Spleen (tissue), 11 donors: ENCODE results near the gene LENG8. TPM values are rescaled to one million over a fixed set of nuclear protein-coding genes. Genes with fewer than 3 reads are reported as not detected.

Experiments used
- DNase-seq: peaks from one replicate; pipeline ENCODE4 v3.0.0-alpha.2; 2020
- H3K27ac ChIP-seq, 8 donors: fragments of 200-600 bp; sonication (generic) in 7 of 8; 1 replicate in 4 of 8; 2 replicates in 4 of 8; pipeline versions ENCODE4 v1.5.0 to v1.8.0; 2016 to 2021; ENCODE audit warnings: inconsistent platforms in 4 of 8, mild to moderate bottlenecking in 4 of 8, moderate library complexity in 1 of 8
- H3K27me3 ChIP-seq, 7 donors: fragments of 200-600 bp; sonication (generic) in 6 of 7; replicated peaks in 1 of 7; 1 replicate in 4 of 7; 2 replicates in 3 of 7; pipeline versions ENCODE4 v1.5.0 to v1.8.0; 2016 to 2021; ENCODE audit warnings: inconsistent platforms in 3 of 7, mild to moderate bottlenecking in 1 of 7
- H3K36me3 ChIP-seq, 6 donors: fragments of 200-600 bp; sonication (generic) in 5 of 6; 1 replicate in 4 of 6; 2 replicates in 2 of 6; pipeline versions ENCODE4 v1.5.0 to v1.8.0; 2016 to 2021; ENCODE audit warnings: inconsistent platforms in 2 of 6
- H3K4me1 ChIP-seq, 6 donors: fragments of 200-600 bp; sonication (generic) in 5 of 6; 1 replicate in 3 of 6; 2 replicates in 3 of 6; pipeline versions ENCODE4 v1.5.0 to v1.8.0; 2016 to 2021; ENCODE audit warnings: inconsistent platforms in 3 of 6
- H3K4me3 ChIP-seq, 8 donors: fragments of 200-600 bp; sonication (generic) in 7 of 8; 1 replicate in 4 of 8; 2 replicates in 4 of 8; pipeline versions ENCODE4 v1.5.0 to v1.8.0; 2016 to 2021; ENCODE audit warnings: inconsistent platforms in 4 of 8, mild to moderate bottlenecking in 4 of 8, moderate library complexity in 2 of 8
- H3K9me3 ChIP-seq, 8 donors: fragments of 200-600 bp; sonication (generic) in 7 of 8; 1 replicate in 4 of 8; 2 replicates in 4 of 8; pipeline versions ENCODE4 v1.5.0 to v1.8.0; 2016 to 2021; ENCODE audit warnings: inconsistent platforms in 4 of 8
- POLR2A ChIP-seq, 3 donors: fragments of 450-650 bp; IDR thresholded peaks; one replicate each; pipeline ENCODE4 v1.5.1; 2017; ENCODE audit warnings: antibody characterized with exemption in 3 of 3, mild to moderate bottlenecking in 1 of 3
- POLR2AphosphoS5 ChIP-seq, 3 donors: sonication (generic); formaldehyde crosslinking; IDR thresholded peaks; one replicate each; pipeline ENCODE4 v1.5.1; 2017; ENCODE audit warnings: antibody characterized with exemption in 3 of 3
- WGBS, 5 donors: extraction: QIAGEN DNeasy Blood & Tissue Kit in 3 of 5; methylation state at CpG; one replicate each; pipeline versions ENCODE4 v1.1.5 to v1.1.7; 2013 to 2018; 5-methylcytosine and 5-hydroxymethylcytosine counted together
- intact Hi-C: fragments of 100-400 bp; cut with DNase I; formaldehyde crosslinking; loops from one replicate; pipeline ENCODE4 v1.15.0; 2023; ENCODE audit warnings: low total_unique reads
- polyA plus RNA-seq, 3 donors: library from polyadenylated mRNA; stranded (reverse); fragments of 200-250 nt; gene quantifications; one replicate each; pipeline ENCODE4 v1.2.1, GENCODE V29; 2013
- total RNA-seq, 7 donors: library from RNA; depleted of rRNA in 3 of 7; stranded (reverse); fragments of >200 nt in 3 of 7; fragmentation: NEBNext Ultra II Directional in 4 of 7; extraction: Animal tissue kit (Norgen Biotek cat#: 25700) in 4 of 7; gene quantifications; one replicate each; pipeline versions ENCODE4 v1.1.0 to v1.2.1, GENCODE V29; 2016 to 2021
- TF ChIP-seq, protein P1 (sequence below), 11 experiments: fragments of 200-600 bp in 7 of 11; fragments of 450-650 bp in 4 of 11; sonication (generic) in 4 of 11; IDR thresholded peaks in 8 of 11; conservative IDR thresholded peaks in 3 of 11; 1 replicate in 7 of 11; 2 replicates in 4 of 11; pipeline versions ENCODE4 v1.4.0 to v1.8.0; 2016 to 2021; ENCODE audit warnings: antibody characterized with exemption in 11 of 11, inconsistent platforms in 4 of 11, mild to moderate bottlenecking in 1 of 11
- donor health status: healthy with polysubstance abuse.
- donor health status: DM: no; HTN: no; CAD: no; lungs with moderate emphysema.
- donor health status: DM: no; HTN: no; CAD: no.
- donor health status: Bipolar disorder and iron deficiency.
- donor health status: healthy.
- donor health status: DM: no; HTN: no; CAD: no.
- donor health status: DM: yes; HTN: yes; CAD: no.

Gene LENG8
- total and polyA plus RNA-seq, 10 donors: 69.2 to 293 (median 178) TPM

DNA sequence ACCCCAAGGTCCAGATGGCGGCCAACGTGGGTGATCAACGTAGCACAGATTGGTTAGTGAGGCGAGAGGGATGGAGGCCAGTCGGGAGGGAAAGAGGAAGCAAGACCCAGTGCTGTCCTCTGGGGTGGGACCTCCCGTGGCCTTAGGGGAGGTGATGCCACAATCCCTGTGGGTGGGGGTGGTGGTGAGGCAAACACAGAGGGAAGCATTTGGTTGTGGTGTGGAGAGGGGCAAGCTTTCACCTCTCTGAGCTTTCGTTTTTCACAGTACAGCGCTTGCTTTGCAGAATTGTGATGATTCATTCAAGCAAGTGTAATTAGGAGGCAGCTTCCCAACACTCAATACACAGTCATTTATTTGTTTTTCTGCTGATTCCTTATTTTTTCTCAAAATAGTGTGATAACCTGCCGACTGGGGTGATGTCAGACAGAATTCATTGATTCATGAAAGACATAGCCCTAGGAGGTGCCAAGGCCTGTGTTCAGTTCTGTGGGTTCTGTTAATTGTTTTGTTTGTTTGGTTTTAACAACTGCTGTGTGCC, 2.4 kb downstream of the LENG8 start:
- peak overlapping the region in 1 of 8 donors; percentile 94 for H3K4me3 ChIP-seq
- H3K36me3 ChIP-seq: peaks cover 8 to 68% (median 55%) of the 10 kb centered on the region in 6 donors
- TF ChIP-seq, protein P1, sequence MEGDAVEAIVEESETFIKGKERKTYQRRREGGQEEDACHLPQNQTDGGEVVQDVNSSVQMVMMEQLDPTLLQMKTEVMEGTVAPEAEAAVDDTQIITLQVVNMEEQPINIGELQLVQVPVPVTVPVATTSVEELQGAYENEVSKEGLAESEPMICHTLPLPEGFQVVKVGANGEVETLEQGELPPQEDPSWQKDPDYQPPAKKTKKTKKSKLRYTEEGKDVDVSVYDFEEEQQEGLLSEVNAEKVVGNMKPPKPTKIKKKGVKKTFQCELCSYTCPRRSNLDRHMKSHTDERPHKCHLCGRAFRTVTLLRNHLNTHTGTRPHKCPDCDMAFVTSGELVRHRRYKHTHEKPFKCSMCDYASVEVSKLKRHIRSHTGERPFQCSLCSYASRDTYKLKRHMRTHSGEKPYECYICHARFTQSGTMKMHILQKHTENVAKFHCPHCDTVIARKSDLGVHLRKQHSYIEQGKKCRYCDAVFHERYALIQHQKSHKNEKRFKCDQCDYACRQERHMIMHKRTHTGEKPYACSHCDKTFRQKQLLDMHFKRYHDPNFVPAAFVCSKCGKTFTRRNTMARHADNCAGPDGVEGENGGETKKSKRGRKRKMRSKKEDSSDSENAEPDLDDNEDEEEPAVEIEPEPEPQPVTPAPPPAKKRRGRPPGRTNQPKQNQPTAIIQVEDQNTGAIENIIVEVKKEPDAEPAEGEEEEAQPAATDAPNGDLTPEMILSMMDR (IDR thresholded peaks at IDR 0.05 in 8 of 11, conservative IDR thresholded peaks at IDR 0.05 in 3 of 11): no peak
- TF ChIP-seq POLR2AphosphoS5 (IDR thresholded peaks at IDR 0.05) (peak in 1 of 3 donors; percentile 41), POLR2A (IDR thresholded peaks at IDR 0.05) (no peak)
- no peaks in the 10 kb centered on the region for H3K9me3 ChIP-seq
- WGBS, 5 donors: 50 to 71% (median 58%) methylated on average over 9 of the region's 9 CpGs
- H3K27ac ChIP-seq: peak overlapping the region in 3 of 8 donors; percentile 34 to 98 (median 45)
- peaks cover 23 to 70% (median 46%) of the 10 kb centered on the region in 6 donors for H3K4me1 ChIP-seq
- no peaks in the 10 kb centered on the region for H3K27me3 ChIP-seq
- DNase-seq: peak; percentile 74
- intact Hi-C loops: no loop called here

DNA sequence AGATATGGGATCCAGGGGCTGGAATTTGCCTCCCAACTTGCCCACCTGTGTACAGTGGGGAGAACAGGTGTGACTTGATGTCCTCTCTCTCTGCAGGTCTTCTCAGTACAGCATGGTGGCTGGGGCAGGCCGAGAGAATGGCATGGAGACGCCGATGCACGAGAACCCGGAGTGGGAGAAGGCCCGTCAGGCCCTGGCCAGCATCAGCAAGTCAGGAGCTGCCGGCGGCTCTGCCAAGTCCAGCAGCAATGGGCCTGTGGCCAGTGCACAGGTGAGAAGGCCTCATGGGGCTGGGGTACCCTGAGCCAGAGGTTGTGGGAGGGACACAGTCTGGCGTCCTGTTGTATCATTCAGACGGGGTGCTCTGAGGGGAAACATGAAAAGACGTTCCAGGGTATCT, 3.0 kb downstream of the LENG8 start:
- peak; percentile 77 for DNase-seq
- Histone ChIP-seq H3K4me1 (peaks cover 23 to 64% (median 40%) of the 10 kb centered on the region in 6 donors), H3K27ac (peak overlapping the region in 2 of 8 donors; percentile 45 to 98), H3K36me3 (peaks cover 8 to 68% (median 61%) of the 10 kb centered on the region in 6 donors), H3K4me3 (no peak overlapping the region), H3K9me3 (no peaks in the 10 kb centered on the region), H3K27me3 (no peaks in the 10 kb centered on the region)
- TF ChIP-seq POLR2AphosphoS5 (IDR thresholded peaks at IDR 0.05) (no peak), POLR2A (IDR thresholded peaks at IDR 0.05) (no peak)
- TF ChIP-seq, protein P1 (IDR thresholded peaks at IDR 0.05 in 8 of 11, conservative IDR thresholded peaks at IDR 0.05 in 3 of 11): no peak
- 77 to 93% (median 91%) methylated on average over 3 to 11 of the region's 11 CpGs for WGBS, 5 donors
- intact Hi-C loops: no loop called here

DNA sequence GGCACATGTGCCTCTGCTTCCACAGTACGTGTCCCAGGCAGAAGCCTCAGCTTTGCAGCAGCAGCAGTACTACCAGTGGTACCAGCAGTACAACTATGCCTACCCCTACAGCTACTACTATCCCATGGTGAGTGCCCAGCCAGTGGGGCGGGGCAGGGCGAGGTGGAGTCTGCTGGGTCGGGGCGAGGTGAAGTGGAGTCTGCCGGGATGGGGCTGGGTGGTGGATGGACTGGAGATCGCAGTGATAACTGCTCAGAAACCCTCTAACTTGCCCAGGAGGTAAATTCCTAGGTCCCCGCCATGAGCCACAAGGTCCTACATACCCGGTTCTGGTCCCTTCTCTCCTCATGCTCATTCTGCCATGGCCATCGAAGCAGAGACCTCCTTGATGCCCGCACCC, 3.6 kb downstream of the LENG8 start:
- Histone ChIP-seq H3K27ac (no peak overlapping the region), H3K4me3 (no peak overlapping the region), H3K27me3 (no peaks in the 10 kb centered on the region), H3K36me3 (peaks cover 9 to 71% (median 67%) of the 10 kb centered on the region in 6 donors), H3K9me3 (no peaks in the 10 kb centered on the region), H3K4me1 (peaks cover 16 to 58% (median 34%) of the 10 kb centered on the region in 6 donors)
- WGBS, 5 donors: 92 to 95% (median 94%) methylated on average over 11 of the region's 11 CpGs
- TF ChIP-seq POLR2AphosphoS5 (IDR thresholded peaks at IDR 0.05) (peak in 1 of 3 donors; percentile 41), POLR2A (IDR thresholded peaks at IDR 0.05) (no peak)
- intact Hi-C loops: no loop called here
- DNase-seq: peak; percentile 72

DNA sequence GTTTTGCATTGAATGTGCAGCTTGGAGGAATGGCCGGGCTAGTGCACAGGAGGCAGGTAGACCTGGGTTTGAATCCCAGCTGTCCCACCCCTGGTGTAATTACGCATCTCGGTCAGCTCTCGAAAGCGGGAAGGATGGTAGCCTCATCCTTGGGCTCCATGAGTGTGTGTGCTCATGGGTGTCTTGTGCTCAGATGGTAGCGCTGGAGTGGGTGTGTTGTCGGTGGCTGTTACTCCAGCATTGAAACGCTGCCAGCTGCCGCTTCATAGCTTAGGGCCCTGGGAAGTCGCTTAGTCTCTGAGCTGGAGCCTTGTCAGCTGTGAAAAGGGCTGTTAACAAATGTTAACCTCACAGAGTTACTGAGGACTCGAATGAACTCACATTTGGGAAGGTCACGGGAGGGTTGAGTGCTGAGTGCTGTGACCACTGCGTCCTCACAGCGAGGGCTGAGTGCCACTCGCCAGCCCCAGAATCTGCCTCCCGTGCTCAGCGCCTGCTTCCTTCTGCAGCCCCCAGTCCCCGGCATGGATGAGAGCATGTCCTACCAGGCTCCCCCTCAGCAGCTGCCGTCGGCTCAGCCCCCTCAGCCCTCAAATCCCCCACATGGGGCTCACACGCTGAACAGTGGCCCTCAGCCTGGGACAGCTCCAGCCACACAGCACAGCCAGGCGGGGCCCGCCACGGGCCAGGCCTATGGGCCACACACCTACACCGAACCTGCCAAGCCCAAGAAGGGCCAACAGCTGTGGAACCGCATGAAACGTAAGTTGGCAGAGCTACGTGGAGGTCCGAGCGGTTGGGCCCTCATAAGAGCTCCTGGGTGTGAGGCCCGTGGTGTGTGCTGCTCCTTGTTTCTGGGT, 5.2 kb downstream of the LENG8 start:
- peak; percentile 39 for DNase-seq
- intact Hi-C loops: no loop called here
- WGBS, 5 donors: 92 to 97% (median 94%) methylated on average over 24 to 31 of the region's 31 CpGs

More for the DNA sequence above, 5.2 kb downstream of the LENG8 start:
- H3K27me3 ChIP-seq: no peaks in the 10 kb centered on the region
- no peak overlapping the region for H3K27ac ChIP-seq
- no peaks in the 10 kb centered on the region for H3K9me3 ChIP-seq
- H3K4me1 ChIP-seq: peaks cover 16 to 65% (median 38%) of the 10 kb centered on the region in 6 donors
- H3K36me3 ChIP-seq: peaks cover 17 to 87% (median 83%) of the 10 kb centered on the region in 6 donors
- no peak overlapping the region for H3K4me3 ChIP-seq
- no peak for TF ChIP-seq POLR2A (IDR thresholded peaks at IDR 0.05)
- peak in 2 of 3 donors; percentile 27 to 55 for TF ChIP-seq POLR2AphosphoS5 (IDR thresholded peaks at IDR 0.05)
